ENCODE results near the gene PTPRB.

DNA sequence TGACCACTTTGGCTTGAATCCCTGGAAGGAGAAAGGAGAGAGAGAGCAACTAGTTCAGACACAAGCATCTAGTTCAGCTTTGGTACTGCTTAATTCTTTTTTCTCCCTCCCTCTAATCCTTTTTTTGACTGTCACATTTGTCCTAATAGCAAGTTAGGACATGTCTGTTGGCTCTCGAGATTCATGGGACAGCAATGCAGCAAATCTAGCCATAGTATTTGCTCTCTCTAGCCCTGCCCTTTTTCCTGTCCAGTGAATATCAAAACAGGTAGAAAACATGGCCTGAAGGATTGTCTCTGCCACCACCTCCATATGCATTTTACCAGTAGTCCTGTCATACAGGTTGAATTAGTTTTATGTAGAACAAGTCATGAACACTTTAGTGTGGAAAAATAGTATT lies 116.4 kb downstream of the PTPRB start:
- no peak for TF ChIP-seq POLR2AphosphoS5 (IDR thresholded peaks at IDR 0.05; ENCODE audit: low read depth, low read length)
- TF ChIP-seq SIN3A (IDR thresholded peaks at IDR 0.05; ENCODE audit: borderline replicate concordance, insufficient read depth, low read depth, low read length): no peak
- TF ChIP-seq, protein P1, sequence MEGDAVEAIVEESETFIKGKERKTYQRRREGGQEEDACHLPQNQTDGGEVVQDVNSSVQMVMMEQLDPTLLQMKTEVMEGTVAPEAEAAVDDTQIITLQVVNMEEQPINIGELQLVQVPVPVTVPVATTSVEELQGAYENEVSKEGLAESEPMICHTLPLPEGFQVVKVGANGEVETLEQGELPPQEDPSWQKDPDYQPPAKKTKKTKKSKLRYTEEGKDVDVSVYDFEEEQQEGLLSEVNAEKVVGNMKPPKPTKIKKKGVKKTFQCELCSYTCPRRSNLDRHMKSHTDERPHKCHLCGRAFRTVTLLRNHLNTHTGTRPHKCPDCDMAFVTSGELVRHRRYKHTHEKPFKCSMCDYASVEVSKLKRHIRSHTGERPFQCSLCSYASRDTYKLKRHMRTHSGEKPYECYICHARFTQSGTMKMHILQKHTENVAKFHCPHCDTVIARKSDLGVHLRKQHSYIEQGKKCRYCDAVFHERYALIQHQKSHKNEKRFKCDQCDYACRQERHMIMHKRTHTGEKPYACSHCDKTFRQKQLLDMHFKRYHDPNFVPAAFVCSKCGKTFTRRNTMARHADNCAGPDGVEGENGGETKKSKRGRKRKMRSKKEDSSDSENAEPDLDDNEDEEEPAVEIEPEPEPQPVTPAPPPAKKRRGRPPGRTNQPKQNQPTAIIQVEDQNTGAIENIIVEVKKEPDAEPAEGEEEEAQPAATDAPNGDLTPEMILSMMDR (IDR thresholded peaks at IDR 0.05): no peak
- TF ChIP-seq, protein P2, sequence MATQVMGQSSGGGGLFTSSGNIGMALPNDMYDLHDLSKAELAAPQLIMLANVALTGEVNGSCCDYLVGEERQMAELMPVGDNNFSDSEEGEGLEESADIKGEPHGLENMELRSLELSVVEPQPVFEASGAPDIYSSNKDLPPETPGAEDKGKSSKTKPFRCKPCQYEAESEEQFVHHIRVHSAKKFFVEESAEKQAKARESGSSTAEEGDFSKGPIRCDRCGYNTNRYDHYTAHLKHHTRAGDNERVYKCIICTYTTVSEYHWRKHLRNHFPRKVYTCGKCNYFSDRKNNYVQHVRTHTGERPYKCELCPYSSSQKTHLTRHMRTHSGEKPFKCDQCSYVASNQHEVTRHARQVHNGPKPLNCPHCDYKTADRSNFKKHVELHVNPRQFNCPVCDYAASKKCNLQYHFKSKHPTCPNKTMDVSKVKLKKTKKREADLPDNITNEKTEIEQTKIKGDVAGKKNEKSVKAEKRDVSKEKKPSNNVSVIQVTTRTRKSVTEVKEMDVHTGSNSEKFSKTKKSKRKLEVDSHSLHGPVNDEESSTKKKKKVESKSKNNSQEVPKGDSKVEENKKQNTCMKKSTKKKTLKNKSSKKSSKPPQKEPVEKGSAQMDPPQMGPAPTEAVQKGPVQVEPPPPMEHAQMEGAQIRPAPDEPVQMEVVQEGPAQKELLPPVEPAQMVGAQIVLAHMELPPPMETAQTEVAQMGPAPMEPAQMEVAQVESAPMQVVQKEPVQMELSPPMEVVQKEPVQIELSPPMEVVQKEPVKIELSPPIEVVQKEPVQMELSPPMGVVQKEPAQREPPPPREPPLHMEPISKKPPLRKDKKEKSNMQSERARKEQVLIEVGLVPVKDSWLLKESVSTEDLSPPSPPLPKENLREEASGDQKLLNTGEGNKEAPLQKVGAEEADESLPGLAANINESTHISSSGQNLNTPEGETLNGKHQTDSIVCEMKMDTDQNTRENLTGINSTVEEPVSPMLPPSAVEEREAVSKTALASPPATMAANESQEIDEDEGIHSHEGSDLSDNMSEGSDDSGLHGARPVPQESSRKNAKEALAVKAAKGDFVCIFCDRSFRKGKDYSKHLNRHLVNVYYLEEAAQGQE (IDR thresholded peaks at IDR 0.05; ENCODE audit: insufficient read depth in 1 of 2, low read depth in 2 of 2, low read length in 1 of 2): no peak
- no peak for TF ChIP-seq TCF7L2 (IDR thresholded peaks at IDR 0.05; ENCODE audit: low read depth, low read length)

All from Panc1 (cell line).